ENCODE data around the gene CSN2.
"Not testable (repeated sequence)": the region's sequence is repeated elsewhere in the genome, so short reads cannot be mapped to it uniquely, and the experiment has no call there.

Gene CSN2

GRCh38 chr4:69965628-69966027 is at the start of gene CSN2:
TSS of gene CSN2 (minus strand) at chr4:69965728. CDS start at chr4:69960995, 4,733 bp downstream.
- no peak for DNase-seq

GRCh38 chr4:70008771-70009170 is 43.2 kb upstream of the CSN2 start:
- DNase-seq, result no peak

GRCh38 chr4:70002507-70002906 is 37.0 kb upstream of the CSN2 start:
- DNase-seq, result no peak

- no peak for DNase-seq
Observed at GRCh38 chr4:70000711-70001110, 35.2 kb upstream of the CSN2 start.

- no peak for DNase-seq
Observed at GRCh38 chr4:69999420-69999819, 33.9 kb upstream of the CSN2 start.

- DNase-seq, result no peak
Observed at GRCh38 chr4:69995526-69996016, 30.0 kb upstream of the CSN2 start, which contains the start of gene STATH. TSS of gene STATH (plus strand) at chr4:69995966. CDS start at chr4:69998438, 2,472 bp downstream.

- DNase-seq, result no peak
Observed at GRCh38 chr4:69994782-69995181, 29.3 kb upstream of the CSN2 start.

GRCh38 chr4:69991016-69991415 is 25.5 kb upstream of the CSN2 start:
- DNase-seq, result no peak

GRCh38 chr4:69986663-69987062 is 21.1 kb upstream of the CSN2 start:
- DNase-seq, result no peak

- no peak for DNase-seq
Observed at GRCh38 chr4:69984030-69984443, 18.5 kb upstream of the CSN2 start.

- no peak for DNase-seq
Observed at GRCh38 chr4:69977582-69977981, 12.1 kb upstream of the CSN2 start.

GRCh38 chr4:69974631-69975030 is 9.1 kb upstream of the CSN2 start:
- DNase-seq, result no peak

GRCh38 chr4:69970071-69970470 is 4.5 kb upstream of the CSN2 start:
- no peak for DNase-seq

GRCh38 chr4:69957209-69957608 is 8.3 kb downstream of the CSN2 start:
- no peak for DNase-seq

GRCh38 chr4:69951602-69952001 is 13.9 kb downstream of the CSN2 start:
- DNase-seq, result no peak

GRCh38 chr4:69936566-69936965 is 29.0 kb downstream of the CSN2 start:
- no peak for DNase-seq

- DNase-seq, result no peak
Observed at GRCh38 chr4:69934150-69934549, 31.4 kb downstream of the CSN2 start.

- DNase-seq, result no peak
Observed at GRCh38 chr4:69930768-69931167, 34.8 kb downstream of the CSN2 start, which contains the start of gene CSN1S1. TSS of gene CSN1S1 (plus strand) at chr4:69931068. CDS start at chr4:69932556, 1,488 bp downstream.

GRCh38 chr4:69923782-69924410 is 41.6 kb downstream of the CSN2 start:
- DNase-seq, result not testable (repeated sequence)

- no peak for DNase-seq
Observed at GRCh38 chr4:69920874-69921273, 44.7 kb downstream of the CSN2 start.

GRCh38 chr4:69910016-69910782 is 55.3 kb downstream of the CSN2 start:
- no peak for DNase-seq

- no peak for DNase-seq
Observed at GRCh38 chr4:69909195-69909594, 56.3 kb downstream of the CSN2 start.

- no peak for DNase-seq
Observed at GRCh38 chr4:69907151-69907550, 58.4 kb downstream of the CSN2 start.
